Measurements from ENCODE around the gene RPS6KC1. TPM values are rescaled to one million over a fixed set of nuclear protein-coding genes. Genes with fewer than 3 reads are reported as not detected.
"Not testable (repeated sequence)": the region's sequence is repeated elsewhere in the genome, so short reads cannot be mapped to it uniquely, and the experiment has no call there.

Gene RPS6KC1
- total and polyA plus RNA-seq, 9 of the 15 experiments (the other 6 are each of a cell fraction or from before 2014, with no cell fraction given) = 4.3 to 34.6 (median 20.9) TPM

- no peaks in the 10 kb centered on the region for H3K9me1 ChIP-seq (ENCODE audit: control insufficient read depth, insufficient read depth, low read length)
- FAIRE-seq (no peak), DNase-seq (ENCODE audit: extremely low read depth in 1 of 4, low spot score in 3 of 4) (no peak), ATAC-seq (no peak)
- BruUV-seq (replicated peaks) = no TSS peak
- H3K9ac ChIP-seq (ENCODE audit: insufficient read depth in 1 of 2, low read depth in 2 of 2, low read length in 2 of 2) = no peak overlapping the region
- 65% methylated on average over 2 of the region's 2 CpGs for WGBS (ENCODE audit: insufficient coverage, low coverage, missing lambda C conversion rate)
- H3K4me3 ChIP-seq = no peak overlapping the region
- peaks cover 3% of the 10 kb centered on the region; the same call in 2 of the 3 replicates for H3K36me3 ChIP-seq (ENCODE audit: control insufficient read depth, insufficient read depth, low read length)
- H3K27me3 ChIP-seq (ENCODE audit: control insufficient read depth in 2 of 2, insufficient read depth in 2 of 2, low read length in 2 of 2) = no peaks in the 10 kb centered on the region
- in situ Hi-C loops (cut with MboI) (no loop called here), intact Hi-C loops (cut with micrococcal nuclease) (no loop called here)
- peaks cover 0 to under 1% of the 10 kb centered on the region in 2 experiments; a peak in 1 of 5 replicates for H3K4me1 ChIP-seq (replicated peaks in 1 of 2; ENCODE audit: control insufficient read depth in 2 of 2, insufficient read depth in 2 of 2, low read length in 2 of 2)
- no peak overlapping the region for H3K27ac ChIP-seq (ENCODE audit: extremely low read depth, low read depth, low read length)
- POLR2A ChIA-PET = no interaction called here
- H4K20me1 ChIP-seq (replicated peaks; ENCODE audit: control insufficient read depth, insufficient read depth, low read length) = no peaks in the 10 kb centered on the region
- H3K9me3 ChIP-seq (replicated peaks; ENCODE audit: control insufficient read depth, insufficient read depth, low read depth, low read length) = no peaks in the 10 kb centered on the region
- CTCF ChIA-PET (ENCODE audit: low intra/inter-chr PET ratio) = no interaction called here
- H3K4me2 ChIP-seq (ENCODE audit: insufficient read depth, low read length) = no peak overlapping the region
- H3K79me2 ChIP-seq (ENCODE audit: control insufficient read depth, insufficient read depth, low read length) = peaks cover 19% of the 10 kb centered on the region; the same call in 1 of the 3 replicates
- TF ChIP-seq, protein P1, sequence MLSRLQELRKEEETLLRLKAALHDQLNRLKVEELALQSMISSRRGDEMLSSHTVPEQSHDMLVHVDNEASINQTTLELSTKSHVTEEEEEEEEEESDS (CRISPR knock-in tag; IDR thresholded peaks at IDR 0.05) = no peak
- TF ChIP-seq C11orf30 (IDR thresholded peaks at IDR 0.05; ENCODE audit: low read depth) (peak; percentile 54; the same call in 1 of the 2 replicates), ZNF316 (IDR thresholded peaks at IDR 0.05) (peak; percentile 87), MAFG (tag; conservative IDR thresholded peaks at IDR 0.05) (peak; percentile 37; the same call in 1 of the 2 replicates)
- no peak overlapping the region for H2AFZ ChIP-seq (ENCODE audit: low read depth, low read length)
These were observed 97.9 kb downstream of the RPS6KC1 start for GRCh38 chr1:213148905-213149304.

DNA sequence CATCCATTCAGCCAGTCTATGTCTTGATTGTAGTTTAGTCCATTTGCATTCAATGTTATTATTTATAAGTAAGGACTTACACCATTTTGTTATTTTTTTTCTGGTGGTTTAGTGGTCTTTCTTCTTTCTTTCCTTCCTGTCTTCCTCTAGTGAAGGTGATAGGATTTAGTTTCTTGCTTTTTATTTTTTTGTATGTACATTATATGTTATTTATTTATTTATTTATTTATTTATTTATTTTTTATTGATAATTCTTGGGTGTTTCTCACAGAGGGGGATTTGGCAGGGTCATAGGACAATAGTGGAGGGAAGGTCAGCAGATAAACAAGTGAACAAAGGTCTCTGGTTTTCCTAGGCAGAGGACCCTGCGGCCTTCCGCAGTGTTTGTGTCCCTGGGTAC lies 99.0 kb downstream of the RPS6KC1 start:
- ATAC-seq; BruUV-seq (replicated peaks); H3K4me1 ChIP-seq (replicated peaks in 1 of 2; ENCODE audit: control insufficient read depth in 2 of 2, insufficient read depth in 2 of 2, low read length in 2 of 2); H4K20me1 ChIP-seq (replicated peaks; ENCODE audit: control insufficient read depth, insufficient read depth, low read length); POLR2A ChIA-PET; H3K9me3 ChIP-seq (replicated peaks; ENCODE audit: control insufficient read depth, insufficient read depth, low read depth, low read length); FAIRE-seq; H3K27me3 ChIP-seq (ENCODE audit: control insufficient read depth in 2 of 2, insufficient read depth in 2 of 2, low read length in 2 of 2); CTCF ChIA-PET (ENCODE audit: low intra/inter-chr PET ratio); H3K4me3 ChIP-seq; H3K9me1 ChIP-seq (ENCODE audit: control insufficient read depth, insufficient read depth, low read length); in situ Hi-C loops (cut with MboI); H3K9ac ChIP-seq (ENCODE audit: insufficient read depth in 1 of 2, low read depth in 2 of 2, low read length in 2 of 2); H3K4me2 ChIP-seq (ENCODE audit: insufficient read depth, low read length); H3K27ac ChIP-seq (ENCODE audit: extremely low read depth, low read depth, low read length); H2AFZ ChIP-seq (ENCODE audit: low read depth, low read length); intact Hi-C loops (cut with micrococcal nuclease); H3K36me3 ChIP-seq (ENCODE audit: control insufficient read depth, insufficient read depth, low read length); DNase-seq (ENCODE audit: extremely low read depth in 1 of 4, low spot score in 3 of 4): not testable (repeated sequence)
- H3K79me2 ChIP-seq (ENCODE audit: control insufficient read depth, insufficient read depth, low read length) = peaks cover 18% of the 10 kb centered on the region; the same call in 1 of the 3 replicates
- WGBS (ENCODE audit: insufficient coverage, low coverage, missing lambda C conversion rate) = no CpG with 5 or more reads among the region's 2 CpGs

All from K562 (cell line).